CD4-positive, alpha-beta T cell (primary cell): Measurements from ENCODE around the gene ZNF655. TPM values are rescaled to one million over a fixed set of nuclear protein-coding genes. Genes with fewer than 3 reads are reported as not detected.

Experiments
- ATAC-seq: fragments of 200-7000 bp; cut with Tn5 transposase; one replicate; pipeline ENCODE4 v1.10.0; 2022; ENCODE audit warnings: mild to moderate bottlenecking; ENCODE audit not compliant: poor library complexity
- CTCF ChIA-PET: fragments of 350-600 bp; sonication (Branson Sonifier 250); formaldehyde crosslinking; loops from one replicate; lab custom pipeline; 2021; ENCODE audit warnings: antibody characterized with exemption, inconsistent platforms; lab: Charles Lee
- POLR2A ChIA-PET: fragments of 350-600 bp; sonication (Branson Sonifier 250); formaldehyde crosslinking; loops from one replicate; lab custom pipeline; 2021; ENCODE audit warnings: antibody characterized with exemption, inconsistent platforms; lab: Charles Lee
- DNase-seq, 14 experiments: peaks; one replicate each; pipeline ENCODE4 v3.0.0-alpha.2; 2013 to 2020; ENCODE audit warnings: mixed read lengths in 2 of 14
- H3K27ac ChIP-seq, 2 donors: one replicate each; pipeline versions ENCODE4 v1.5.1 to v1.7.0; 2013; ENCODE audit warnings: low read length in 2 of 2, low read depth in 1 of 2, mild to moderate bottlenecking in 1 of 2
- H3K27me3 ChIP-seq, 2 experiments: 1 replicate in 1 of 2; 2 replicates in 1 of 2; pipeline versions ENCODE4 v1.6.1 to v1.7.0; 2013; ENCODE audit warnings: low read length in 2 of 2, control low read depth in 1 of 2, mild to moderate bottlenecking in 1 of 2, moderate library complexity in 1 of 2; ENCODE audit not compliant: insufficient read depth in 2 of 2, control insufficient read depth in 1 of 2
- H3K36me3 ChIP-seq: one replicate; pipeline ENCODE4 v1.6.1; 2013; ENCODE audit warnings: low read length, control low read depth; ENCODE audit not compliant: insufficient read depth
- H3K4me1 ChIP-seq: one replicate; pipeline ENCODE4 v1.6.1; 2013; ENCODE audit warnings: low read length, control low read depth; ENCODE audit not compliant: insufficient read depth
- H3K4me3 ChIP-seq: one replicate; pipeline ENCODE4 v1.5.1; 2013; ENCODE audit warnings: mild to moderate bottlenecking, low read length, moderate library complexity
- H3K9me3 ChIP-seq, 2 experiments: 1 replicate in 1 of 2; 2 replicates in 1 of 2; pipeline versions ENCODE4 v1.6.1 to v1.7.0; 2013; ENCODE audit warnings: low read length in 2 of 2, mild to moderate bottlenecking in 2 of 2, control low read depth in 1 of 2, moderate library complexity in 1 of 2; ENCODE audit not compliant: control insufficient read depth in 1 of 2, insufficient read depth in 1 of 2
- H3K27ac Mint-ChIP-seq: one replicate; pipeline ENCODE4 v1.8.0; 2020; ENCODE audit warnings: mixed read lengths
- H3K27me3 Mint-ChIP-seq: one replicate; pipeline ENCODE4 v1.8.0; 2021; ENCODE audit warnings: mixed read lengths
- H3K36me3 Mint-ChIP-seq: one replicate; pipeline ENCODE4 v1.8.0; 2021; ENCODE audit warnings: low read depth, mixed read lengths
- H3K4me1 Mint-ChIP-seq: one replicate; pipeline ENCODE4 v1.8.0; 2021; ENCODE audit warnings: low read depth, mixed read lengths
- H3K4me3 Mint-ChIP-seq: one replicate; pipeline ENCODE4 v1.8.0; 2020; ENCODE audit warnings: mild to moderate bottlenecking, mixed read lengths
- H3K9me3 Mint-ChIP-seq: one replicate; pipeline ENCODE4 v1.8.0; 2020; ENCODE audit warnings: mixed read lengths
- CTCF ChIP-seq: fragments of 200-600 bp; IDR thresholded peaks from one replicate; pipeline ENCODE4 v1.8.0; 2022; ENCODE audit warnings: antibody characterized with exemption, mild to moderate bottlenecking
- intact Hi-C, 2 experiments: fragments of 100-400 bp; cut with DNase I in 1 of 2; cut with micrococcal nuclease in 1 of 2; formaldehyde crosslinking; loops; one replicate each; pipeline versions ENCODE4 v1.15.1 to v1.9.0; 2023 to 2025; cut with DNase I, micrococcal nuclease
- polyA plus RNA-seq, 2 donors: library from polyadenylated mRNA; unstranded; fragments of 120-200 nt; gene quantifications; one replicate each; pipeline ENCODE4 v1.2.1, GENCODE V29; 2013
- total RNA-seq, 174 experiments: library from RNA in 2 of 174; stranded (reverse) in 2 of 174; gene quantifications; one replicate each; pipeline ENCODE4 v1.2.3 and lab custom pipeline; 2021 to 2026

The ZNF655 gene
- 100 to 1,000 TPM; 145 to 146 TPM for total RNA-seq
- polyA plus RNA-seq (2013, experiment 1 of 2): 109 TPM
- 112 TPM for polyA plus RNA-seq (2013, experiment 2 of 2)
- total RNA-seq (lab: John Stamatoyannopoulos, UW): 74.3 to 355 (median 213) reads per million in 172 experiments

- TF ChIP-seq CTCF: no peak
- intact Hi-C loops: loop anchor here (2.0 to 10.0 kb wide), 5 partner anchors 54 to 439 kb away; partner anchors contain the start of genes ARPC1A (in 1 of the 2), ZKSCAN5 (in 1 of the 2) and ZSCAN25 (in 1 of the 2)
- ATAC-seq (peak; percentile 79), DNase-seq (peak; percentile 83 to 96 (median 88))
- no peaks in the 10 kb centered on the region for H3K9me3 Mint-ChIP-seq
- peak within 1 kb of the TSS; percentile 93 for H3K4me3 Mint-ChIP-seq
- POLR2A ChIA-PET: interaction anchor here (0.6 to 3.9 kb wide), 36 partner anchors 8 to 1316 kb away, joined by 3 to 99 read pairs (median 5); partner anchors contain the start of genes ATP5MF, BUD31, CPSF4 and FBXO24
- H3K36me3 Mint-ChIP-seq: peaks cover 72% of the 10 kb centered on the region
- peak within 1 kb of the TSS; percentile 98 for H3K4me3 ChIP-seq
- peak within 1 kb of the TSS; percentile 95 to 96 for H3K27ac ChIP-seq
- H3K9me3 ChIP-seq: no peaks in the 10 kb centered on the region
- CTCF ChIA-PET: interaction anchor here (1.3 kb wide), 1 partner anchor 58 kb away, joined by 3 read pairs; the partner anchor contains the start of gene ZSCAN25
- peaks cover 45% of the 10 kb centered on the region for H3K4me1 ChIP-seq
- H3K27ac Mint-ChIP-seq: peak within 1 kb of the TSS; percentile 95
- H3K27me3 ChIP-seq: no peaks in the 10 kb centered on the region
- H3K36me3 ChIP-seq: peaks cover 60% of the 10 kb centered on the region
- H3K27me3 Mint-ChIP-seq: no peaks in the 10 kb centered on the region
- peaks cover 58% of the 10 kb centered on the region for H3K4me1 Mint-ChIP-seq
Observed at GRCh38 chr7:99558306-99559174, at the start of gene ZNF655. Gene ZNF655 (plus strand): TSS chr7:99558642. CDS start chr7:99560560, 1,918 bp downstream.

DNA sequence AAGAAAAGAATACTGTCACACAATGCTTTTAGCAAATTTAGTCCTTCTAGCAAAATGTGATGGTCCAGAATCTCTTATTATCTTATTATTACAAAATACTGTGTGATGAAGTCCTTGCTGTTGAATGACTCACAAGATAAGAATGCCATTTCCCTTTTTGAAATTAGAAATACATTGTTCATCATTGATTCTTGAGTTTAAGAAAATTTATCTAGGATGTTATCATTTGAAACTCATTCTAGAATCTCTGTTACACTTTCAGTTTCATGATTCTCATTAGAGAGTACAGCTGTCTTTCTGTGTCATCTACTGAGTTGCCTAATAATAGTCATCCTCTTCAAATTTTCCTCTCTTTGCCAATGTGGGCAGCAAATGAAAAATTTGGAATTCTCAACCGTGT lies 44.4 kb upstream of the ZNF655 start:
- Mint-ChIP-seq H3K4me3 (no peak overlapping the region), H3K4me1 (peaks cover 5% of the 10 kb centered on the region), H3K9me3 (no peaks in the 10 kb centered on the region), H3K27ac (no peak overlapping the region), H3K27me3 (no peaks in the 10 kb centered on the region), H3K36me3 (peaks cover 46% of the 10 kb centered on the region)
- no peaks in the 10 kb centered on the region for H3K4me1 ChIP-seq
- ATAC-seq (no peak), DNase-seq (no peak)
- TF ChIP-seq CTCF: no peak
- H3K9me3 ChIP-seq: no peaks in the 10 kb centered on the region
- ChIA-PET CTCF (interaction anchor here (0.6 kb wide), 1 partner anchor 12 kb away, joined by 3 read pairs; no protein-coding TSS in a partner anchor), POLR2A (interaction anchor here (1.1 to 1.7 kb wide), 2 partner anchors 9 to 14 kb away, joined by 4 to 5 read pairs; partner anchors contain the start of genes ZKSCAN5 and ZNF394)
- intact Hi-C loops: no loop called here
- H3K27ac ChIP-seq: no peak overlapping the region
- H3K36me3 ChIP-seq: peaks cover 32% of the 10 kb centered on the region
- no peaks in the 10 kb centered on the region for H3K27me3 ChIP-seq
- no peak overlapping the region for H3K4me3 ChIP-seq

GRCh38 chr7:99521399-99521798 lies 37.0 kb upstream of the ZNF655 start:
- H3K27ac Mint-ChIP-seq: no peak overlapping the region
- ATAC-seq (no peak), DNase-seq (no peak)
- Histone ChIP-seq H3K4me3 (no peak overlapping the region), H3K9me3 (no peaks in the 10 kb centered on the region), H3K4me1 (no peaks in the 10 kb centered on the region), H3K36me3 (peaks cover 28% of the 10 kb centered on the region), H3K27ac (no peak overlapping the region), H3K27me3 (no peaks in the 10 kb centered on the region)
- H3K9me3 Mint-ChIP-seq: no peaks in the 10 kb centered on the region
- CTCF ChIA-PET: no interaction called here
- H3K36me3 Mint-ChIP-seq: peaks cover 52% of the 10 kb centered on the region
- H3K4me3 Mint-ChIP-seq: no peak overlapping the region
- POLR2A ChIA-PET: interaction anchor here (0.5 to 1.1 kb wide), 3 partner anchors 22 to 78 kb away, joined by 3 to 4 read pairs (median 3); partner anchors contain the start of genes ZNF394 and ZNF655
- intact Hi-C loops: no loop called here
- H3K27me3 Mint-ChIP-seq: no peaks in the 10 kb centered on the region
- no peak for TF ChIP-seq CTCF
- H3K4me1 Mint-ChIP-seq: no peaks in the 10 kb centered on the region
